GM21381 (cell line): ENCODE results near the gene DISC1.
"Not testable (repeated sequence)": the region's sequence is repeated elsewhere in the genome, so short reads cannot be mapped to it uniquely, and the experiment has no call there.

ENCODE experiments used
- ATAC-seq: cut with Tn5 transposase; IDR thresholded peaks from one replicate; pipeline ENCODE4 v1.9.1; 2021; ENCODE audit warnings: mild to moderate bottlenecking, moderate library complexity; ENCODE audit not compliant: unreplicated experiment

Gene DISC1

DNA sequence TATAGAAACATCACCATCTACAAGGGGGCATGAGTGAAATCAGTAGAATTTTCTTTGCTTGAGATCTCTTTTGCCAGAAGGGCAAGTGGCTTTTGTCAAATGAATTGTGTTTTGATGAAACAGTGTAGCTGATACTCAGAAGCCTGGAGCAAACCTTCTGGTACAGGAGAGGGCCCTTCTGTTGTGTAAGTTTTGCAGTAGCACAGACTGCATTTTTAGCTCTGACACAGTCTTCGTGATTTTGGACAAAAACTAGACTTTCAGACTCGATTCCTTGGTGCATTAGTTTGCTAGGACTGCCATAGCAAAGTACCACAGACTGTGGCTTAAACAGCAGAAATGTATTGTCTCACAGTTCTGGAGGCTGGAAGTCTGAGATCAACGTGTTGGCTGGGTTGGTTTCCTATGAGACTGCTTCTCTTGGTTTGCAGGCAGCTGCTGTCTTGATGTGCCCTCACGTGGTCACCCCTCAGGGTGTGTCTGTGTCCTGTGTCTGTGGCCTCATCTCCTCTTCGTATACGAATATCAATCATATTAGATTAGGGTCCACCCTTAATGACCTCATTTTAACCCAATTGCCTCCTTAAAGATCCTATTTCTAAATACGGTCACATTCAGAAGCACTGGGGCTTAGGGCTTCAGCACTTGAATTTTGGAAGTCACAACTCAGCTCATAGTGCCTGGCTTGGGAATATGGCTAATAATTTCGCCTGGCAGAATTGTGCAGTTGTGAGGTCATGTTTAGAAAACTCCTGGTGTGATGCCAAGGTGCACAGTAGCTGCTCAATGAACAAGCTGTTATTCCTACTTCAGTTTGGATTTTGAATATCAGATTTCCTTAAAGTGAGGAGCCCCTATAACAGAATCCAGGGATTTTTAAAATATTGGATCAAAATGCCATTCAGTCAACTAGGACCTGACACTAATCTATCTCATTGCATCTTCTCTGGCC is 21.2 kb upstream of the DISC1 start:
- ATAC-seq = no peak

GRCh38 chr1:231606712-231607111 is 19.9 kb upstream of the DISC1 start:
- no peak for ATAC-seq

GRCh38 chr1:231610388-231610787 is 16.2 kb upstream of the DISC1 start:
- ATAC-seq = no peak

DNA sequence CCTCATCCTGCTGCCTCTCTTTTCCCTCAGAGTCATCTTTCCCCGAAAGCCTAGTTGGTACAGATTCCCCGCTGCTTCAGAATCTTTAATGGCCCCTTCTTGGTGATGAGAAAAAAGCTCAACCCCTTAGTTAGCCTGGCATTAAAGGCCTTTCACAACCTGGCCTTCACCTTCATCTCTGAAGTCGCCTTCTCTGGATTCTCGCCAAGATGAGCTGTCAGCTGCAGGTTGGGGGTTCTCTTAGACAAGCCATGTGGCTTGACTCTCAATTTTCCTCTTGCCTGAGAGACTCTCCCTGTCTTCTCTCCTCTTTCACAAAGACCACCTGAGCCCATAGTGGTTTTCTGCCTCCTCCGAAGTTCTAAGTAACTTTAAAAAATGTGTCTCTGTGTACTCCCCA is 15.5 kb upstream of the DISC1 start:
- ATAC-seq = no peak

GRCh38 chr1:231611851-231612250 is 14.7 kb upstream of the DISC1 start:
- no peak for ATAC-seq

DNA sequence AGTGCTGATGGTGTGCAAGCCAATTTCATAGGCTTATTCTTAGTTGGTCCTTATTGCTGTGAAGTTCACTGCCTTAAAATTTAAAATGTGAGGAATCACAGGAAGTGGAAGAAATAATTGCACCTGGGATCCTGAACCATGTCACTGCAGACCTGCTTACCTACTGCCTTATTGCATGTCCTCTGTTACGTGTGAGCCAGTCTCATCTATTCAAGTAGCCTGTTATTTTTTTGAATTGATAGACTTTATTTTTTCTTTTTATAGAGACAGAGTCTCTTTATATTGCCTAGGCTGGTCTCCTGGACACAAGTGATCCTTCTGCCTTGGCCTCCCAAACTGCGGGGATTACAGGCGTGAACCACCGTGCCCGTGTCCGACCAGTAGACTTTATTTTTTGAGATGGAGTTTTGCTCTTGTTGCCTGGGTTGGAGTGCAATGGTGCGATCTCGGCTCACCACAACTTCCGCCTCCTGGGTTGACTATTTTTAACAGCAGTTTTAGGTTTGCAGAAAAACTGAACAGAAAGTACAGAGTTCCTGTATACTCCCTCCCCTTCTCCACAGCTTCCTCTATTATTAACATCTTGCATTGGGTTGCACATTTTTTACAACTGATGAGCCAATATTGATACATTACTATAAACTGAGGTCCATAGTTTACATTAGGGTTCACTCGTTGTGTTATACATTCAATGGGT is 14.0 kb upstream of the DISC1 start:
- peak; percentile 96 for ATAC-seq

DNA sequence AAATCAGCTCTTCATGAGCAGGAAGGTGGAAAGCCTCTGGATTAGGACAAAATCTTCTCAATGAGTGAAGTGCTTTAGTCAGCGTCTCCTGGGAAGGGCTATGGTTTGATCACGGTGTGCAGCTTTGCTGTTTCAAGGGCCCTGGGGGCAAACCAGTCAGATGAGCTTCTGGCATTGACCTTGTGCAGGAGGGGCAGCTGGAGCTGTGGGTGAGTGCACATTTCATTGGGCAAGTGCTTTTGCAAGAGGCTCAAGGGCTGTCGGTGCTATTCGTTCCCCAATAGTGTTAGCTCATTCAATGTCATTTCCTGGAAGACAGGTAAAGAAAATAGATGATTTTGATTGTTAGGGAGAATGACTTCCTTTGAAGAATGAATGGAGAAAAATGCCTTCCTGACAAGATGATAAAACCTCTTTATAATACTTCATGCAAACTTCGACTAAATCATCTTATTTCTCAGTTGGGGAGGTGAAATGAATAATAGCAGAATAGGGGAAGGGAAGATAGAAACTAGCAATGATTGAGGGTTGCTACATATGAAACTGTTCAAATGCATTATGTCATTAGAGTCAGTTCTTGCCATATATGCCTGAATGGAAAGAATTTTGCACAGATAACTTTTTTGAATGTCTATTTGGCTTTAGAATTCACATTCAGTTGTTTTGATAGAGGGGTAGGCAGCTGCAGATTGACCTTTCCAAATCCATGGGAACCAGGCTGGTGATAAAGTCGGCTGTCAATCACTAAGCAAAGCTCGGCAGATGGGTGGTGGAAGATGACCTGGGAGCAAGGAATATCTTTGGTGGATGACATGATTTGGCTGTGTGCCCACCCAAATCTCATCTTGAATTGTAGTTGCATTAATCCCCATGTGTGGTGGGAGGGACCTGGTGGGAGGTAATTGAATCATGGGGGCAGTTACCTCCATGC is 12.9 kb upstream of the DISC1 start:
- no peak for ATAC-seq

GRCh38 chr1:231616667-231617066 is 9.9 kb upstream of the DISC1 start:
- ATAC-seq = no peak

- ATAC-seq = no peak
Measured at GRCh38 chr1:231618609-231619256, 7.9 kb upstream of the DISC1 start.

- no peak for ATAC-seq
Measured at GRCh38 chr1:231619257-231619634, 7.3 kb upstream of the DISC1 start.

- ATAC-seq = not testable (repeated sequence)
Measured at GRCh38 chr1:231625042-231625441, 1.5 kb upstream of the DISC1 start.

- no peak for ATAC-seq
Measured at GRCh38 chr1:231625975-231626534, 535 bp upstream of the DISC1 start.

DNA sequence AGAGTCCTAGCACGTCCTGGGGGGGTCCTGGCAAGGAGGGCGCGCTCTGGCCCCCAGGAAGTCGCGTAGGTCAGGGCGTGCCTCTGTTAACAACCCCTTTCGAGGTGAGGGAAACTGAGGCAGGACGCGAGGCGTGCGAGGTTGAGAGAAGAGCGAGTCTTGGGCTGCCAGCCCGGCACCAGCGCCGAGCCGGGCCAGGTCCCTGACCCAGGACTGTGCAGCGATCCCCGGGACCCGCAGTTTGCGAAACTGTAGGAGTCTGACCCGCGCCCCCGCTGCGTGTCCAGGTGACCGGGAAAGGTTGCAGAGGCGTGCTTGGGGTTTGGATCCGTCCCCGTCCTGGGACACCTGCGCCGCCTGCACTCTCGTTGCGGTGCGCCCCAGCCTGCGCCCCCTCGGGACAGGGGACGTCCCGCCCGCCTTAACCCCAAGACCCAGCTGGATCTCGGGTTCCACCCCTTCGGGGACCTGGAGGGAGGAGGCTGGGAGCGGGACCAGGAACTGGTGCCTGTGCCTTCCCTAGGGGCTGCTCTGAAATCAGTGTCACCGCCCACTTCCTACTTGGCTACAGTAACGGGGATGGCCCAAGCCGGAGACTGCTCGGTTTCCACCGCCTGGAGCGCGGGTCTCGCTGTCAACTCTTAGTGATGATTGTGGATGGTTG is 493 bp downstream of the DISC1 start:
- peak; percentile 66 for ATAC-seq

GRCh38 chr1:231628207-231628876 is 1.8 kb downstream of the DISC1 start:
- ATAC-seq = no peak

- no peak for ATAC-seq
Measured at GRCh38 chr1:231629132-231629531, 2.5 kb downstream of the DISC1 start.

DNA sequence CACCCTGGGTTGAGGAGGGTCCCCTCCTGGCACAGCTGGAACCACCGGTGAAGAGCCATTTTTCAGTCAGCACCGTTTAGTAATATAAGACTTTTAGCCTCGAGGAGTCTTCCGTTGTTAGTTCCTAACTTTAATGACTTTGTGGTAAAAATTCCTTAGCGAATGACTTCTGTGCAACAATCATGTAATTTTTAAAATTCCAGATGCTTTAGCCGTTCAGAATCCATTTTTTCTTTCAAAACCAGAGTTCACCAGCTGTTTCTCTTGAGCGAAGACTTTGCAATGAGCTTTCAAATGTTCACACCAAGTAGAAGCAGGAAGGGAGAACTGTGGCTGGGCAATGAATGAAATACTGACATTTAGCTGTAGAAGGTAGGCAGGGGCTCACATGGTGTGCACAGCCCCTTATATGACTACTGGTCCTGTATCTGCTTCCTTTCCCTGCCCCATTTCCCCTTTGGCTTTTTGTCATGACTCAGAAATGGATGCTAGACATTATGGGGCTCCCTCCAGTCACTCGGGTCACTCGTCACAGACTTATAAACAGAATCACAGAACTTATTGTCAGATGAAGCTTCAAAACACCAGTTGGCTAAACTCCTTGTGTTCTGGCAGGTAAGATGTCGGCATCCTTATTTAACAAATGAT is 4.1 kb downstream of the DISC1 start:
- no peak for ATAC-seq

GRCh38 chr1:231631717-231632116 is 5.1 kb downstream of the DISC1 start:
- no peak for ATAC-seq

GRCh38 chr1:231632119-231632518 is 5.5 kb downstream of the DISC1 start:
- no peak for ATAC-seq
